Fibroblast of pulmonary artery (primary cell): ENCODE data around the gene ANKRD13D.

ENCODE experiments used
- DNase-seq: peaks from one replicate; pipeline ENCODE4 v3.0.0-alpha.2; 2010; ENCODE audit warnings: low read depth
- H3K4me3 ChIP-seq: replicated peaks from 2 replicates; pipeline ENCODE4 v1.5.1; 2011; ENCODE audit warnings: low read depth, mild to moderate bottlenecking, control low read depth, low read length, moderate library complexity
- TF ChIP-seq, protein P1 (sequence below): IDR thresholded peaks from 2 replicates; pipeline ENCODE4 v1.5.1; 2011; ENCODE audit warnings: mild to moderate bottlenecking, control low read depth, low read length, inconsistent platforms; ENCODE audit errors: missing control alignments

The ANKRD13D gene

DNA sequence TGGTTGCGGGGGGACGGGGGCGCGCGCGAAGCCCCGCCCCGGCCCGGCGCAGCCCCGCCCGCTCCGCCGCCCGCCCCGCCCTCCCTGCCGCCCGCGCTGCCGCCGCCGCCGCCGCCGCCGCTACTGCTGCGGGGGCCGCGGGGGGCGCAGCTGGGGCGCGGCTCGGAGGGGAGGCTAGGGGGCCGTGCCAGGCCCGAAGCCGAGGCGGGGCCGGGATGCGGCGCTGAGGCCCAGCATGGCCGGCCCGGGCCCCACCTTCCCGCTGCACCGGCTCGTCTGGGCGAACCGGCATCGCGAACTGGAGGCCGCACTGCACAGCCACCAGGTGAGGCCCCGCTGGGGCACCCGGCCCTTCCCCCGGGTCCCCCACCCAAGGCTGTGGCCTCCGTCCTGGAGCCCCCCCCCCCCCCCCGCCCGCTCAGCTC, at the start of gene ANKRD13D:
Gene ANKRD13D, plus strand, starts transcription at position 78 of the 425 bp plus-strand sequence. Its CDS starts 158 bp downstream, at position 236.
- TF ChIP-seq, protein P1, sequence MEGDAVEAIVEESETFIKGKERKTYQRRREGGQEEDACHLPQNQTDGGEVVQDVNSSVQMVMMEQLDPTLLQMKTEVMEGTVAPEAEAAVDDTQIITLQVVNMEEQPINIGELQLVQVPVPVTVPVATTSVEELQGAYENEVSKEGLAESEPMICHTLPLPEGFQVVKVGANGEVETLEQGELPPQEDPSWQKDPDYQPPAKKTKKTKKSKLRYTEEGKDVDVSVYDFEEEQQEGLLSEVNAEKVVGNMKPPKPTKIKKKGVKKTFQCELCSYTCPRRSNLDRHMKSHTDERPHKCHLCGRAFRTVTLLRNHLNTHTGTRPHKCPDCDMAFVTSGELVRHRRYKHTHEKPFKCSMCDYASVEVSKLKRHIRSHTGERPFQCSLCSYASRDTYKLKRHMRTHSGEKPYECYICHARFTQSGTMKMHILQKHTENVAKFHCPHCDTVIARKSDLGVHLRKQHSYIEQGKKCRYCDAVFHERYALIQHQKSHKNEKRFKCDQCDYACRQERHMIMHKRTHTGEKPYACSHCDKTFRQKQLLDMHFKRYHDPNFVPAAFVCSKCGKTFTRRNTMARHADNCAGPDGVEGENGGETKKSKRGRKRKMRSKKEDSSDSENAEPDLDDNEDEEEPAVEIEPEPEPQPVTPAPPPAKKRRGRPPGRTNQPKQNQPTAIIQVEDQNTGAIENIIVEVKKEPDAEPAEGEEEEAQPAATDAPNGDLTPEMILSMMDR: no peak
- H3K4me3 ChIP-seq: peak within 1 kb of the TSS; percentile 75
- DNase-seq: no peak

DNA sequence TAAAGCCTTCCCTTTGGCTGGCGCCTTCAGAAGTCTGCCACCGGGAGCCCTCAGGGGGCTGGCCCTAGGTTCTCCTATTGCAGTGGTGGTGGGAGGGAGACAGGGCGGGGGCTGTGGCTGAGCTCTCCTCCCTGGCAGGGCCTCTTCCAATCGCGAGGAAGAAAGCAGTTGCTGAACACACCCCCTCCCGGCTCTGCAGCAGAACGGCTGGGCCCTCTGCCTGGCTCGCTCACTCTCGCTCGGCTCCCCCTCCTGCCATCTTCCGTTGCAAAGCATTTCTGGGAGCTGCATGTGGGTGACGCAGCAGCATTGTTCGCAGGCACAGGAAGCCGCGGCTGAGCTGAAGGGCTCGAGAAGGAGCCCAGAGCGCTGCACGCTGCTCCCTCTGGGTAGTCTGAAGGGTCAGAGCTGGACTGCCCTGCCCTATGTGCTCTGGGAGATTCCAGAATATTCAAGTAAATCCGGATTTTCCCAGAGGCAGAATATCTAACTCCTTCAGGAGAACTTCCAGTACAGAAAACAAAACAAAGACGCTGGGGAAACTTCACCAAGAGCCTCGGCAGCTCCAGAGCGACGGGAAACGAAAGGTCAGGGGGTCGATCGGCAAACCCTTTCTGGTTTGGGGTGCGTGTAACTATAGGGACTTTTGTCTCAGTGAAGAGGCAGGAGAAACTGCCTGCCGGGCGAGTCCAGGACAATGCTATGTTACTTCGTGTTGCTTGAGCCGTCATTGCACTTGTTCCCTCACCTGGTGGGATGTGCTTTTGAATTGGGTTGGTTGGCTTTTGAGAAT, 49.1 kb upstream of the ANKRD13D start:
- TF ChIP-seq, protein P1: no peak
- DNase-seq: peak; percentile 99
- H3K4me3 ChIP-seq: peak overlapping the region; percentile 91

DNA sequence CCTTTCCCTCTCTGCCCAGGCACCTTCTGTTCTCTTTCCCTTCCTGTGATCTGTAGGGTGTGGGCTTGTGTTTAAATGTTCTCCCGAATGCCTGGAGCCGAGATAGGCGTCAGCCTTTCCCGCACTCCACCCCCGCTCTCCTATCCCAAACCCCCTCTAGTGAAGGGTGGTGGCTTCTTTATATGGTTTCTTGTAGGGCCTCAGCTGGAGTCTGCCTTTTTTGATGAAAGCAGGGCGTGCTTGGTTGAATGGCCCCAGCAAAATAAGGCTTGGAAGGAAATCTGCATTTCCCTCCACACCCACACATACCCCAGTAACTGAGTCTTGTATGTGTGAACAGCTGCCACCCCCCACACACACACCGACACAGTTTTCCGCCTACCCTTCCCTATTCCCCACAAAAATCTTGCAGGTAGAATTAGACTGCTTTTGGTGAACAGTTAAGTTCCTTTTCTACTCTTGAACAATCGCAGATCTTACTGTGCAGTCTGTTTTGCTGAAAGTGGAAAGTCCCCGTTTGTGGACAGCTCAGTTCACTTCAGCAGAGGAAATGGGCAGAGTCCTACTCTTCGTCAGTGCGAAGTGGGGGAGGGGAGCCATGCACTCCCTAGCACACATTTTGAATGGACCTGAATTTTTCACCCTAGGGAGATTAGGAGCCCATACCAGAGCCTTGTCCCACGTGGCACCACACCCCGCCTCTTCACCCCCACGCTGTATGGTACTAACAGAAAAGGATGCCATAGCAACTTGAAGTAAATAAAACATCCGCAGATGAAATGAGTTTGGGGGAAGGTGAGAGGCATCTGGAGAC, 48.3 kb upstream of the ANKRD13D start:
- TF ChIP-seq, protein P1: no peak

DNA sequence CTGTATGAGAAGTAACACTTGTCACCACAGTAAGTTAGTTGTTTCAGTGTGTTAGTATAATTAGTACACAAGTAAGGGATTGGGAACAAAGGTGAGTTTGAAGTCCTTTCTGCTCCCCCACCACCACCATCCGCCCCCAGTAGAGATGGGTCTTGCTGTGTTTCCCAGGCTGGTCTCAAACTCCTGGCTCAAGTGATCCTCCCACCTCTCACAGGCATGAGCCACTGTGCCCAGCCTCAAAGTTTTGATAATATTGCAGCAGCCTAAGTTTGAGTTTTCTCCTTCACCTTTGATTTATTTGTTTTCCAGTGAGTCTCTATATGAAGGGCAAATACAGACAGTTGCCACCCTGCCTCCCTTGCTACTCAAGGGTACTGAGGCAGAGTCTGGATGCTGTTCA, 46.6 kb upstream of the ANKRD13D start:
- H3K4me3 ChIP-seq: peak overlapping the region; percentile 14
- TF ChIP-seq, protein P1: no peak
- DNase-seq: no peak

More for the DNA sequence above, 48.3 kb upstream of the ANKRD13D start:
- peak overlapping the region; percentile 91 for H3K4me3 ChIP-seq
- DNase-seq: peak; percentile 85

DNA sequence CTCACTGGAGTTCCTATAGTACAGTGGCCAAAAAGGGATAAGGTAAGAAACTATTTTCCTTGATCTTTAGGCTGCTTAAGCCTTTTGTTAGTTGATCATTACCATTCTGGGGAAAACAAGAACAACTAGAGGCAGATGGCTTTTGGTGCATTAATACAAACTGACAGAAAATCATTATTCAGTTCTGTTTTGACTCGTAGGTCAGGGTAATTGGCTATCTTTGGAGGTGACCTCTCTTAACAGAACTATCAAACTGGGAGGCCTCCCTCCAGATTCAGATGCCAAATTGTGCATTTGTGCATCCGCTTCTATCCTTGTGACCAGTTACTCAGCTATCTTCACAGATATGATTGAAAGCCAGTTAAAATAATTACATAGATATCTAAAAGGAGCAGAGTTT, 46.1 kb upstream of the ANKRD13D start:
- no peak for DNase-seq
- no peak overlapping the region for H3K4me3 ChIP-seq
- TF ChIP-seq, protein P1: no peak

DNA sequence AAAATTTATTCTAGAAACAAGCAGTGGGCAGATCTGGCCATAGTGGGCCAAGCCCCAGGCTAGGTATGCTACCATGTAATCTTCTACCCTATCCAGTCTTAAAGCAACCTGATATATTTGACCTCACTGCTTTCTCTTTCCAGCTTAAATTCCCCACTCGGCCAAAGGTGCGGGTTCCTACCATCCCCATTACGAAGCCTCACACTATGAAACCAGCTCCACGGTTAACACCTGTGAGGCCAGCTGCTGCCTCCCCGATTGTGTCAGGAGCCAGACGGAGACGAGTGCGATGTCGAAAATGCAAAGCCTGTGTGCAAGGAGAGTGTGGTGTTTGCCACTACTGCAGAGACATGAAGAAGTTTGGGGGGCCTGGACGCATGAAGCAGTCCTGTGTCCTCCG, 44.1 kb upstream of the ANKRD13D start:
- TF ChIP-seq, protein P1: no peak
- DNase-seq: no peak
- no peak overlapping the region for H3K4me3 ChIP-seq
